GM12891 (cell line): ENCODE measurements around the gene STK16.

Experiments
- DNase-seq: peaks from one replicate; pipeline ENCODE4 v3.0.0; 2011; ENCODE audit warnings: low spot score; ENCODE audit not compliant: insufficient read length
- FAIRE-seq: peaks from 2 replicates; lab custom pipeline; 2011; peaks lifted over from hg19 to GRCh38; lab: Jason Lieb, UNC
- PAX5 ChIP-seq: IDR thresholded peaks from 2 replicates; pipeline ENCODE4 v1.6.1; 2011; ENCODE audit warnings: low read length, moderate library complexity, mild to moderate bottlenecking; ENCODE audit not compliant: insufficient read depth, severe bottlenecking
- POLR2A ChIP-seq: IDR thresholded peaks from 2 replicates; pipeline ENCODE4 v1.6.1; 2011; ENCODE audit warnings: low read depth, low read length, control low read depth
- POLR2AphosphoS5 ChIP-seq: IDR thresholded peaks from 2 replicates; pipeline ENCODE4 v1.6.1; 2011; ENCODE audit warnings: low read depth, low read length, control low read depth
- POU2F2 ChIP-seq: IDR thresholded peaks from 2 replicates; pipeline ENCODE4 v1.6.1; 2011; ENCODE audit warnings: low read depth, mild to moderate bottlenecking, control low read depth, low read length, moderate library complexity
- SPI1 ChIP-seq: IDR thresholded peaks from 2 replicates; pipeline ENCODE4 v1.6.1; 2011; ENCODE audit warnings: low read depth, low read length, control low read depth
- TAF1 ChIP-seq: IDR thresholded peaks from 2 replicates; pipeline ENCODE4 v1.6.1; 2011; ENCODE audit warnings: low read depth, low read length, control low read depth

Gene STK16

DNA sequence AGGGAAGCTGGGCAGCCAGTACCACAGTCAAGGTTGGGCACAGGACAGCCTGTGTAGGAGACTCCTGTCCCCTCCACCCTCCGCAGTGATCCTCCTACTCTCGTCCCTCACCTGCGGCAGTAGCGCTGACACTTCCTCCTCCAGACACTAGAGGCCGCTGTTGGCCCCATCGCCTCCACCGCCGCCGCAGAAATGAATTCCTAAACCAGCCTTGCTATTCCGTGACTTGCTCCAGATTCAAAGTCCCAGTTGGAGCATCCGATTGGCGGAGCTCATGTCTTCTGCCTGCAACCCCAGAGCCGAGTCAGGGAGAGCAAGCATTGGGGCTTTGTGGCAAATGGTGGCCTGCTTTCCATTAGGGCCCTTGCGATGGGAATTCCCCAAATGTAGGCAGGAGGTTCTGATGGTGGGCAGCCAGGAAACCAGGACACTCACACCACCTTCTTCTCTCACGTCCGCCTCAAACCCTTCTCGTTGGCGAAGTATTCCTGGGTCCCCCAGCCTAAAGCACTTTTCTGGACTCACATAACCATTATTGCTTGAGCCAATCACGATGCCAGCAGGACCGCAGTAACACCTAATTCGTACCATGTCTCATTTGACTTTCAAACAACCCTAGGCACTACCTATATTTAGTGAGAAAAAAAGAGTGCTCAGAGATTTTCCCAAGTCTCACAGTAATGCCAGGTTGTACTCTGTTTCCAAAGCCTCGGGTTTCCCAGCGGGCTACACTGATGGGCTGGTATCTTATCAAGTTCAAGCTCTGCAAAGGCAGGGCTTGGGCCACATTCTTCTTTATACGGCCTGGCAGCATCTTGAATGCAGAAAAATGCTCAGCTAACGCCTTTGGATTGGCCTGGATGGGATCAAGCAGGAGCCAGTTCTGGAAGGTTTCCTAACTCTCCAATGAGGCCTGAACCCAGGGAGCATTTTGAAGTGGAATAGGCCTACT lies 32.7 kb downstream of the STK16 start:
- DNase-seq (no peak), FAIRE-seq (no peak)
- TF ChIP-seq TAF1 (no peak), SPI1 (peak; percentile 40; the same call in 1 of the 2 replicates)

- no peak for TF ChIP-seq PAX5
- no peak for TF ChIP-seq TAF1
- 0 out of 2 replicates have a peak, but pooled peaks have one; percentile 45 for TF ChIP-seq POU2F2
- TF ChIP-seq SPI1: no peak
- TF ChIP-seq POLR2A: no peak
- TF ChIP-seq POLR2AphosphoS5: 0 out of 2 replicates have a peak, but pooled peaks have one; percentile 1
- DNase-seq: no peak
- no peak for FAIRE-seq
Measured at GRCh38 chr2:219278655-219279150, 33.4 kb downstream of the STK16 start.

DNA sequence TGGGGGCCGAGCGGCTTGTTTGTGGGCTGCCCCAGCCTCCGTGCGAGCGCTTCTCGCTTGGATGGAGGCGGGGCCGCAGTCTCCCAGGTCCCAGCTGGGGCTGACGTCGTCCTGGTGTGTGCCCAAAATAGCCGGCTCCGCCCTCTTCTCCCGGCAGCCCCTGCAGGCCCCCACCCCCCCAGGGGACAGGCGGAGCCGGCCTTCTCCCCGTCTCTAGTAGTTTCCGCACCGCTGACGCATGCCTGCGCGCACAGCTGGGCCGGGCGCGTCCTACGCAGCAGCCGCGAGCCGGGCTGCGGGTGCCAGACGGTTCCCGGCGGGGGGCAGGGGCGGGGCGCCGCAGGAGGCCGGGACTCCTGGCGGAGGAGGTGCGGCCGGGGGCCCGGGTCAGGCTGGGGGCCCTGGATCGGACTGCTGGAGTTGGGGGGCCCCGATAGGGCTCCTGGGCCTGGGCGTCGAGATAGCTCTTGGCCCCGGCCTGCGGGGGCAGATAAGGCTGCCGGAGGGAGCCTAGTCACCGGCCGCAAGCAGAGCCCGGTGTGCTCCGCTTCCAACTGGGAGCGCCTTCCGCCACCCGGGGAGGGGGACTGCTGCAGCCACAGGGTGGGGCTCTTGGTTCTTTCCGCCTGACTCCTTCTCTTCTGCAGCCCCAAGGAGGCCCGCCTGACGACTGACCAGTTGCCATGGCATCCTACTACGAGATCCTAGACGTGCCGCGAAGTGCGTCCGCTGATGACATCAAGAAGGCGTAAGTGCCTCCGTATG lies 34.1 kb downstream of the STK16 start, which contains the start of gene DNAJB2:
TSS of gene DNAJB2 (plus strand) at position 216 of the 765 bp plus-strand sequence. CDS start at position 684, 468 bp downstream.
- FAIRE-seq: peak; percentile 95
- TF ChIP-seq POU2F2: no peak
- peak; percentile 86 for TF ChIP-seq PAX5
- peak; percentile 54 for TF ChIP-seq POLR2A
- no peak for TF ChIP-seq SPI1
- TF ChIP-seq POLR2AphosphoS5: peak; percentile 62
- peak; percentile 52 for TF ChIP-seq TAF1
- peak; percentile 100 for DNase-seq

DNA sequence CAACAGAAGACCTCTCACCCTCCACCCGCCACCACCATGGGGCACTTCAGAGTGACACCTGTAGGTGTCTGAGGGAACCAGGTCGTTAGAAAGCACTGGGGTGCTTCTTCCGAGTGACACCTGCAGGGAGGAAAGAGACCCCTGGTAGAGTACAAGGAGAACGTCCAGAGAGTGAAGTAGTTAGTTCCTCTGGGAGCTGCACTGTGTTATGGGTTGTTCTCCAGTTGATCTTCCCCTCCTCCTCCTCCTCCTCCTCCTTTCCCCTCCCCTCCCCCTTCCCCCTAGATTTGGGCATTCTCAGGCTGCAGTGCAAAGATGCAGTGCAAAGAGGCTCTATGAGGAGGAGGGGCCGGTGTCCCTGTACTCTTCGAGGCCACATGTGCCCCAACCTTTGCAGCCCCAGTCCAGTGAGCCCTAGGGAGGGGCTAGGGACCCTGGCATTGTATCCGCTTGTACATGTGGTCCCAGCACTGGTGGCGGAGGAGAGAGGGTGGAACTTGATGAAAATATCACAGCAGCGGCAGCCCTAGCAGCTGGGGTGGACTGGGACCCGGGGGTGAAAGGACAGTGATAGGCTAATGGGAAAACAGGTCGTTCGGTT lies 34.7 kb downstream of the STK16 start:
- TF ChIP-seq POLR2A (no peak; the same call in 1 of the 2 replicates), POLR2AphosphoS5 (no peak), TAF1 (no peak)
- no peak for FAIRE-seq
- peak; percentile 68 for DNase-seq

- FAIRE-seq (no peak), DNase-seq (no peak)
- TF ChIP-seq POLR2AphosphoS5 (no peak), SPI1 (no peak), TAF1 (no peak), POU2F2 (no peak)
Measured at GRCh38 chr2:219280651-219281050, 35.4 kb downstream of the STK16 start.

GRCh38 chr2:219281588-219281987 lies 36.3 kb downstream of the STK16 start:
- FAIRE-seq (no peak), DNase-seq (no peak)
- TF ChIP-seq POU2F2 (no peak), SPI1 (no peak), TAF1 (no peak), PAX5 (no peak), POLR2AphosphoS5 (no peak), POLR2A (no peak)

GRCh38 chr2:219282375-219282774 lies 37.1 kb downstream of the STK16 start:
- TF ChIP-seq SPI1 (no peak), POLR2A (no peak), POU2F2 (no peak), TAF1 (no peak), PAX5 (no peak), POLR2AphosphoS5 (no peak)
- no peak for FAIRE-seq

DNA sequence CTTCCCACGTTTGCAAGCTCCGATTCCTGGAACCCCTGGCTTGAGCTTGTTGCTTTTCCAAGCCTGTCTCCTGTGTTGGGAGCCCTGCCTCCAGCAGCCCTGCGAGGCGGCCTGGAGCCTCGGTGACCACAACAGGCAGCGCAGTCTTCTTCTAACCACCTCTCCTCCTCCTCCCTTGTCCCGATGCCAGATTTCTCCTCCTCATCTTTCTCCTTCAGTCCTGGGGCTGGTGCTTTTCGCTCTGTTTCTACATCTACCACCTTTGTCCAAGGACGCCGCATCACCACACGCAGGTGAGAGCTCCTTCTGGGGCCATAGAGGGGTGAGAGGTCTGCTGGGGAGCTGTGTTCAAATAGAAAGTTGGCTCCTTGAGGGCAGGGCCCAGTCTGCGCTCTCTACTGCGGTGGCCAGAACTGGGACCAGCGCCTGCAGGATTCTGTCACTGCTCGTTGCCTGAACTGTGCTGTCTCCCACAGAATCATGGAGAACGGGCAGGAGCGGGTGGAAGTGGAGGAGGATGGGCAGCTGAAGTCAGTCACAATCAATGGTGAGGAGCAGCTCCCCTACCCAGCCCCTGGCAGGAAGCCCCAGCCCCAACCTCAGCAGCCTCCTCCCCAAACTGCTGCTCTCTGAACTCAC lies 37.8 kb downstream of the STK16 start:
- DNase-seq (no peak), FAIRE-seq (no peak)
- TF ChIP-seq POU2F2: no peak
- TF ChIP-seq SPI1: no peak
- no peak for TF ChIP-seq POLR2AphosphoS5
- no peak for TF ChIP-seq POLR2A
- TF ChIP-seq PAX5: no peak
- no peak for TF ChIP-seq TAF1

More at GRCh38 chr2:219282375-219282774, 37.1 kb downstream of the STK16 start:
- no peak for DNase-seq
